Activated T-cell treated with anti-CD3 and anti-CD28 coated beads, Interleukin-2, amount 50 U/mL, for 24 hours (primary cell): ENCODE results near the gene SERPIND1.
A peak's percentile ranks its signal among the peaks of the same experiment; 100 is the strongest.

Experiments used
- DNase-seq: peaks from one replicate; pipeline ENCODE4 v3.0.0-alpha.2; 2020
- H3K27ac Mint-ChIP-seq: 2 replicates; pipeline ENCODE4 v1.8.0; 2020; ENCODE audit warnings: mild to moderate bottlenecking, mixed read lengths
- H3K27me3 Mint-ChIP-seq: 2 replicates; pipeline ENCODE4 v1.8.0; 2020; ENCODE audit warnings: mixed read lengths
- H3K36me3 Mint-ChIP-seq: 2 replicates; pipeline ENCODE4 v1.8.0; 2020; ENCODE audit warnings: low read depth, mixed read lengths
- H3K4me1 Mint-ChIP-seq: 2 replicates; pipeline ENCODE4 v1.8.0; 2020; ENCODE audit warnings: low read depth, mixed read lengths
- H3K4me3 Mint-ChIP-seq: 2 replicates; pipeline ENCODE4 v1.8.0; 2020; ENCODE audit warnings: mild to moderate bottlenecking, moderate library complexity, mixed read lengths
- H3K9me3 Mint-ChIP-seq: 2 replicates; pipeline ENCODE4 v1.8.0; 2020; ENCODE audit warnings: mixed read lengths

SERPIND1 gene

DNA sequence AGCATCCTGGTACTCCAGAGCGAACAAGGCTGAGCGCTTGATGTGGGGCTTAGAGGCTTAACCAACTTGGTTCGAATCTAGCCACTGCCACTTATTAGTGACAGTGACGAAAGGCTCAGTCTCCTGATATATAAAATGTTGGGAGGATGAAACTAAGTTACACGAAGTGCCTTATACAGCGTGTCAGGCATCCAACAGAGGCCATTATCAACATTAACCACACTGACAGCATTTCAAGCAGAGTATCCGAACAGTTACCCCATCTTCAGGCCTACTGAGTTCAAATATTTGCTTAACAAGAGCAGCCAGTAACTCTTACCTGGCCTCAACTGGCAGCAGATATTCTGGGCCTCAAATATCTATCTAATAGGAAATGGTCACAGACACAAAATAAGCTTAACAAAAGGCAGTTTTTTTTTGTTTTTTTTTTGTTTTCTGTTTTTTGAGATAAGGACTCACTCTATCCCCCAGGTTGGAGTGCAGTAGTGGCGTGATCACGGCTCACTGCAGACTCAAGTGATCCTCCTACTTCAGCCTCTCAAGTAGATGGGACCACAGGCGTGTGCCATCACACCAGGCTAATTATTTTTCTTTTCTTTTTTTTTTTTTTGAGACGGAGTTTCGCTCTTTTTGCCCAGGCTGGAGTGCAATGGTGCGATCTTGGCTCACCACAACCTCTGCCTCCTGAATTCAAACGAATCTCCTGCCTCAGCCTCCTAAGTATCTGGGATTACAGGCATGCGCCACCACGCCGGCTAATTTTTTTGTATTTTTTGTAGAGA is 2.9 kb downstream of the SERPIND1 start:
- Mint-ChIP-seq H3K9me3 (no peaks in the 10 kb centered on the region), H3K4me3 (no peak overlapping the region), H3K27me3 (no peaks in the 10 kb centered on the region), H3K27ac (peak overlapping the region; percentile 6), H3K4me1 (peaks cover 28% of the 10 kb centered on the region), H3K36me3 (peaks cover 64% of the 10 kb centered on the region)
- DNase-seq = no peak

DNA sequence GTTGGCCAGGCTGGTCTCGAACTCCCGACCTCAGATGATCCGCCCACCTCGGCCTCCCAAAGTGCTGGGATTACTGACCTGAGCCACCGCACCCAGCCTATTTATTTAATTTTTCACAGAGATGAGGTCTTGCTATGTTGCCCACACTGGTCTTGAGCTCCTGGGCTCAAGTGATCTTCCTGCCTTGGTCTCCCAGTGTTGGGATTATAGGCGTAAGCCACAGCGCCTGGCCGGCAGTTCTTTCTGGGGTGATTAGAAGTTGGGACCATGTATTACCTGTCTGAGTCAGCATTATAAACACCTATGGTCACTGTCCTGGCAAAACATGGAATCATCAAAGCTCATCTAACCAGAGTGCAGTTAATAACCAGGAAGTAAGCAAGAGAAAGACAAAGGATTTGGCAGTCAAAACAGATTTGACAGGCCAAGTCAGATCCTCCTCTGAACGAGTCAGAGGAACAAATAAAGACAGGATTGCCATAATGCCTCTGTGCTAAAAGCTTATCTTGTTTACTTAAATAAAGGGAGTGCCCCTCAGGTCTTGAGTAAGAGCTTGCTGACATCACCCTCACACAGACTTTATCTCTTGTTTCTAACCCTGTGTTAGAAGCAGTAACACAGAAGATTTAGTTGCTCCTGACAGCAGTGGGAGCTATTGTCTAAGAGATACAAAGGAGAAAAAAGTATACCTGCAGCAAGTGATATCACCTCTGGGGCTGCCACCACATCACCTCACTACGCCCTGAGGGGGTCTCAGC is 3.7 kb downstream of the SERPIND1 start:
- H3K36me3 Mint-ChIP-seq = peaks cover 61% of the 10 kb centered on the region
- no peaks in the 10 kb centered on the region for H3K9me3 Mint-ChIP-seq
- H3K4me1 Mint-ChIP-seq = peaks cover 35% of the 10 kb centered on the region
- H3K27me3 Mint-ChIP-seq = no peaks in the 10 kb centered on the region
- H3K27ac Mint-ChIP-seq = peak overlapping the region; percentile 1
- H3K4me3 Mint-ChIP-seq = no peak overlapping the region
- DNase-seq = no peak

DNA sequence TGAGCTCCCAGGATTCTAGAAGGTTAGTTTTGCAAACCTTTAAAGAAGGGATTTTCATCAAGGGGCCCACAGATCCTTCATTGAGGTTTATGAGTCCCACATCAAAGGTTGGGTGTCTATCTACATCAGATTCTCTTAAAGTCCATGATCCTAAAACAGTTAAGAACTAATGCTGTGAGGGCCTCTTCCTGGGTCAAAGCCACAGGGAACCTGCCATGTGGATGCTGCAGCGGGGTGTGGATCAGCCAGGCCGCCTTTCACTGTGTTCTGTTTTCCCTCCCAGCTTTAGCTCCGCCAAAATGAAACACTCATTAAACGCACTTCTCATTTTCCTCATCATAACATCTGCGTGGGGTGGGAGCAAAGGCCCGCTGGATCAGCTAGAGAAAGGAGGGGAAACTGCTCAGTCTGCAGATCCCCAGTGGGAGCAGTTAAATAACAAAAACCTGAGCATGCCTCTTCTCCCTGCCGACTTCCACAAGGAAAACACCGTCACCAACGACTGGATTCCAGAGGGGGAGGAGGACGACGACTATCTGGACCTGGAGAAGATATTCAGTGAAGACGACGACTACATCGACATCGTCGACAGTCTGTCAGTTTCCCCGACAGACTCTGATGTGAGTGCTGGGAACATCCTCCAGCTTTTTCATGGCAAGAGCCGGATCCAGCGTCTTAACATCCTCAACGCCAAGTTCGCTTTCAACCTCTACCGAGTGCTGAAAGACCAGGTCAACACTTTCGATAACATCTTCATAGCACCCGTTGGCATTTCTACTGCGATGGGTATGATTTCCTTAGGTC is 5.3 kb downstream of the SERPIND1 start:
- Mint-ChIP-seq H3K36me3 (peaks cover 65% of the 10 kb centered on the region), H3K27ac (peak overlapping the region; percentile 38), H3K4me1 (peaks cover 39% of the 10 kb centered on the region), H3K4me3 (no peak overlapping the region), H3K9me3 (no peaks in the 10 kb centered on the region), H3K27me3 (no peaks in the 10 kb centered on the region)
- no peak for DNase-seq

DNA sequence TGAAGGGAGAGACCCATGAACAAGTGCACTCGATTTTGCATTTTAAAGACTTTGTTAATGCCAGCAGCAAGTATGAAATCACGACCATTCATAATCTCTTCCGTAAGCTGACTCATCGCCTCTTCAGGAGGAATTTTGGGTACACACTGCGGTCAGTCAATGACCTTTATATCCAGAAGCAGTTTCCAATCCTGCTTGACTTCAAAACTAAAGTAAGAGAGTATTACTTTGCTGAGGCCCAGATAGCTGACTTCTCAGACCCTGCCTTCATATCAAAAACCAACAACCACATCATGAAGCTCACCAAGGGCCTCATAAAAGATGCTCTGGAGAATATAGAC is 5.9 kb downstream of the SERPIND1 start:
- peaks cover 64% of the 10 kb centered on the region for H3K36me3 Mint-ChIP-seq
- H3K9me3 Mint-ChIP-seq = no peaks in the 10 kb centered on the region
- H3K4me3 Mint-ChIP-seq = no peak overlapping the region
- no peaks in the 10 kb centered on the region for H3K27me3 Mint-ChIP-seq
- peaks cover 44% of the 10 kb centered on the region for H3K4me1 Mint-ChIP-seq
- peak overlapping the region; percentile 75 for H3K27ac Mint-ChIP-seq
- no peak for DNase-seq

GRCh38 chr22:20781272-20781990 is 7.5 kb downstream of the SERPIND1 start:
- H3K27me3 Mint-ChIP-seq = no peaks in the 10 kb centered on the region
- H3K9me3 Mint-ChIP-seq = no peaks in the 10 kb centered on the region
- peaks cover 64% of the 10 kb centered on the region for H3K36me3 Mint-ChIP-seq
- H3K4me3 Mint-ChIP-seq = no peak overlapping the region
- peak overlapping the region; percentile 87 for H3K27ac Mint-ChIP-seq
- DNase-seq = peak; percentile 46
- H3K4me1 Mint-ChIP-seq = peaks cover 44% of the 10 kb centered on the region

DNA sequence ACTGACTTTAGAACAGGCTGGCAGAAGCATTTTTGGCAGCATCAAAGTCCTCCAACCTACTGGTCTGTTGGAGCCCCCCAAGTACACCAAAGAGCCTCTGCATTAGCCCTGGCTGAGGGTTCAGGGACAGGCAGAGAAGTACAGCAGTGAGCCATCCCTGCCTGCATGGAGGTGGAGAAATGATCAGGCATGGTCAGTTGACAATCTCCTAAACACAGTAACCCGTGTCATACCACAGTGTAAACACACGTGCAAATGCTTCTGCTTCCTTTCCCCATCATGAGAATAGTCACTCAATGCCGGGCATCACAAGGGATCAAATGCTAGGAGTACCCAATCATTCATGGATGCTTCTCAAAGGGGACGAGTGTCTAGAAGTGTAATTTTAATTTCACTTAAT is 8.2 kb downstream of the SERPIND1 start:
- no peaks in the 10 kb centered on the region for H3K9me3 Mint-ChIP-seq
- H3K36me3 Mint-ChIP-seq = peaks cover 66% of the 10 kb centered on the region
- H3K27me3 Mint-ChIP-seq = no peaks in the 10 kb centered on the region
- peaks cover 44% of the 10 kb centered on the region for H3K4me1 Mint-ChIP-seq
- no peak for DNase-seq
- H3K27ac Mint-ChIP-seq = peak overlapping the region; percentile 87
- H3K4me3 Mint-ChIP-seq = no peak overlapping the region

DNA sequence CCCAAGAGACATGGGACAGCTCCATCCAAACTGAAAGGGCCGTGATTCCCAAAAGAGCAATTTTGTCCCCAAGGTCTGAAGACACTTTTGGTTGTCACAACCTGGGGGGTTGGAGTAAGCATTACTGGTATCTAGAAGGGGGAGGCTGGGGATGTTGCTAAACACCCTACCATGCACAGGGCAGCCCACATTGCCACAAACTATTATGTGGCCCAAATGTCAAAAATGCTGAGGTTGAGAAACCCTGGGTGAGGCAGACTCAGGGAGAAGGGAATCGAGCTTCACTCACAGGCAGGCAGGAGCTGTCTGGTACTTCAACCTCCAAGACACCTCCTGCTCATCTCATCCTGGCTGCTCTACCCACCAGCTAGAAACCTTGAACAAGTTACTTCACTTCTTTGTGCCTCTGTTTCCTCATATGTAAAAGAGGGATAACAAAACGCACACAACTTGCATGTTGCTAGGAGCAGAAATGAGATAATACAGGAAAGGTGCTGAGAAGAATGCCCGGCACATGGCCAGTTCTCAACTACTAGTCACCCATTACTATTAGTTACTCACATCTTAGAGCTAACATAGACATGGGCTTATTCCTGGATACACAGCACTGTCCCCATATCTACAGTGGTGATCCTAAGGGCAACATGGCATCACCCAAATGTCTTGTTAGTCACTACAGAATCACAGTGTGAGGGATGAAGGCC is 8.8 kb downstream of the SERPIND1 start:
- no peak overlapping the region for H3K27ac Mint-ChIP-seq
- H3K27me3 Mint-ChIP-seq = no peaks in the 10 kb centered on the region
- no peak for DNase-seq
- no peaks in the 10 kb centered on the region for H3K9me3 Mint-ChIP-seq
- peaks cover 41% of the 10 kb centered on the region for H3K4me1 Mint-ChIP-seq
- peaks cover 68% of the 10 kb centered on the region for H3K36me3 Mint-ChIP-seq
- H3K4me3 Mint-ChIP-seq = no peak overlapping the region

GRCh38 chr22:20783300-20783673 is 9.4 kb downstream of the SERPIND1 start:
- Mint-ChIP-seq H3K4me1 (peaks cover 38% of the 10 kb centered on the region), H3K9me3 (no peaks in the 10 kb centered on the region), H3K4me3 (no peak overlapping the region), H3K36me3 (peaks cover 69% of the 10 kb centered on the region), H3K27me3 (no peaks in the 10 kb centered on the region), H3K27ac (no peak overlapping the region)
- DNase-seq = no peak

GRCh38 chr22:20783844-20784723 is 10.2 kb downstream of the SERPIND1 start:
- no peak overlapping the region for H3K27ac Mint-ChIP-seq
- H3K4me3 Mint-ChIP-seq = no peak overlapping the region
- H3K9me3 Mint-ChIP-seq = no peaks in the 10 kb centered on the region
- DNase-seq = no peak
- peaks cover 35% of the 10 kb centered on the region for H3K4me1 Mint-ChIP-seq
- no peaks in the 10 kb centered on the region for H3K27me3 Mint-ChIP-seq
- peaks cover 67% of the 10 kb centered on the region for H3K36me3 Mint-ChIP-seq

GRCh38 chr22:20785415-20785814 is 11.5 kb downstream of the SERPIND1 start:
- Mint-ChIP-seq H3K27ac (peak overlapping the region; percentile 62), H3K36me3 (peaks cover 62% of the 10 kb centered on the region), H3K4me1 (peaks cover 28% of the 10 kb centered on the region), H3K9me3 (no peaks in the 10 kb centered on the region), H3K4me3 (no peak overlapping the region), H3K27me3 (no peaks in the 10 kb centered on the region)
- DNase-seq = no peak

GRCh38 chr22:20786048-20786447 is 12.1 kb downstream of the SERPIND1 start:
- Mint-ChIP-seq H3K9me3 (no peaks in the 10 kb centered on the region), H3K27me3 (no peaks in the 10 kb centered on the region), H3K4me3 (no peak overlapping the region), H3K27ac (no peak overlapping the region), H3K4me1 (peaks cover 25% of the 10 kb centered on the region), H3K36me3 (peaks cover 67% of the 10 kb centered on the region)
- no peak for DNase-seq

GRCh38 chr22:20786536-20786979 is 12.6 kb downstream of the SERPIND1 start:
- Mint-ChIP-seq H3K36me3 (peaks cover 69% of the 10 kb centered on the region), H3K27me3 (no peaks in the 10 kb centered on the region), H3K27ac (no peak overlapping the region)

GRCh38 chr22:20787223-20787622 is 13.3 kb downstream of the SERPIND1 start:
- peaks cover 13% of the 10 kb centered on the region for H3K4me1 Mint-ChIP-seq
- no peaks in the 10 kb centered on the region for H3K9me3 Mint-ChIP-seq
- no peak overlapping the region for H3K4me3 Mint-ChIP-seq
- H3K27me3 Mint-ChIP-seq = no peaks in the 10 kb centered on the region
- H3K27ac Mint-ChIP-seq = no peak overlapping the region
- no peak for DNase-seq
- peaks cover 69% of the 10 kb centered on the region for H3K36me3 Mint-ChIP-seq

More at GRCh38 chr22:20786536-20786979, 12.6 kb downstream of the SERPIND1 start:
- no peak for DNase-seq
- Mint-ChIP-seq H3K4me1 (peaks cover 19% of the 10 kb centered on the region), H3K9me3 (no peaks in the 10 kb centered on the region), H3K4me3 (no peak overlapping the region)
